Measurements from ENCODE around the gene HEPHL1. TPM values are rescaled to one million over a fixed set of nuclear protein-coding genes. Genes with fewer than 3 reads are reported as not detected.

HEPHL1 gene, protein sequence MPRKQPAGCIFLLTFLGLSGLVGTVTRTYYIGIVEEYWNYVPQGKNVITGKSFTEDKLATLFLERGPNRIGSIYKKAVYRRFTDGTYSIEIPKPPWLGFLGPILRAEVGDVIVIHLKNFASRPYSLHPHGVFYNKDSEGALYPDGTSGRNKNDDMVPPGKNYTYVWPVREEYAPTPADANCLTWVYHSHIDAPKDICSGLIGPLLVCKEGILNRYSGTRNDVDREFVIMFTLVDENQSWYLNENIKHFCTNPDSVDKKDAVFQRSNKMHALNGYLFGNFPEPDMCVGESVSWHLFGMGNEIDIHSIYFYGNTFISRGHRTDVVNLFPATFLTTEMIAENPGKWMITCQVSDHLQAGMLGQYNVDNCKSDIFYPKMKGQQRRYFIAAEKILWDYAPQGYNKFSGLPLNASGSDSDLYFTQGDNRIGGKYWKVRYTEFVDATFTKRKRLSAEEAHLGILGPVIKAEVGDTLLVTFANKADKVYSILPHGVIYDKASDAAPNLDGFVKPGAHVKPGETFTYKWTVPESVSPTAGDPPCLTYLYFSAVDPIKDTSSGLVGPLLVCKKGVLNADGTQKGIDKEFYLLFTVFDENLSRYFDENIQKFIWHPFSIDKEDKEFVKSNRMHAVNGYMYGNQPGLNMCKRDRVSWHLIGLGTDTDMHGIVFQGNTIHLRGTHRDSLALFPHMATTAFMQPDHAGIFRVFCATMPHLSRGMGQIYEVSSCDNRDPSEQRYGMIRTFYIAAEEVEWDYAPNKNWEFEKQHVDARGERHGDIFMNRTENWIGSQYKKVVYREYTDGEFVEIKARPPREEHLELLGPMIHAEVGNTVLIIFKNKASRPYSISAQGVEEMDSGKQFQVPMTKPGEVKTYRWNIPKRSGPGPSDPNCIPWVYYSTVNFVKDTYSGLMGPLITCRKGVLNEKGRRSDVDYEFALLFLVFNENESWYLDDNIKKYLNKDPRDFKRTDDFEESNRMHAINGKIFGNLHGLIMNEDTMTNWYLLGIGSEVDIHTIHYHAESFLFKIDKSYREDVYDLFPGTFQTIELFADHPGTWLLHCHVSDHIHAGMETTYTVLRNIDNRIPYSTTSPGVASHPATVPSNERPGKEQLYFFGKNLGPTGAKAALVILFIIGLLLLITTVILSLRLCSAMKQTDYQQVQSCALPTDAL
- total RNA-seq (2014; rRNA removed; shearing (Covaris generic)) = not detected in 2 replicates

DNA sequence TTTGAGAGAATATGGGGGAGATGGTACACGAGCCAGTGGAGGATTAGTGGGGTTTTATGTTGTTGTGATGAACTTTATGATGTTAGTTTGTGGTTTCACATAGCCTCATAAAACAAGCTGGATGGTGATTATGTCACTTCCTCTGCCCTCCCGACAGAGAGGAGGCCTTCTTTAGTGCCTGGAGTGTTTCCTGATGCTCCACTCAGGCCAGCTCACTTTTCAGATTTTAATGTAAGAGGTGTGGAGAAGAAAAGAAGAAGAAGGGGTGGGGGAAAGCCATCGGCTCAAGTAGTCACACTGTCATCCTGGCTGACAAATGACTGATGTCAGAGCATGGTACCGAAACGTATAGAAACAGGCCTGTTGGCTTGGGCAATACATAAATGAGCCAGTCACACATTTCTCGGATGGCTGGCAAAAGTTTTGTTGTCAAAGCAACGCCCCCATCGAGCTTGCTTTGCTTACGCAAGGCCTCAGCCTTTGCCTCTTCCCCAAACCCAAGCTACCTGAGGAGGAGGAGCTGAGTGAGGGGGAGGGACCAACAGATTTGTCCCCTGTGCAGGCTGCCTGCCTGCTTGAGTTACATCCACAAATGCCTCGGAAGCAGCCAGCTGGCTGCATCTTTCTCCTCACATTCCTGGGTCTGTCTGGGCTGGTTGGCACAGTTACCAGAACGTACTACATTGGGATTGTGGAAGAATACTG, at the start of gene HEPHL1:
HEPHL1 (plus strand) TSS at position 578 of the 705 bp plus-strand sequence; CDS start at position 593, 15 bp downstream.

DNA sequence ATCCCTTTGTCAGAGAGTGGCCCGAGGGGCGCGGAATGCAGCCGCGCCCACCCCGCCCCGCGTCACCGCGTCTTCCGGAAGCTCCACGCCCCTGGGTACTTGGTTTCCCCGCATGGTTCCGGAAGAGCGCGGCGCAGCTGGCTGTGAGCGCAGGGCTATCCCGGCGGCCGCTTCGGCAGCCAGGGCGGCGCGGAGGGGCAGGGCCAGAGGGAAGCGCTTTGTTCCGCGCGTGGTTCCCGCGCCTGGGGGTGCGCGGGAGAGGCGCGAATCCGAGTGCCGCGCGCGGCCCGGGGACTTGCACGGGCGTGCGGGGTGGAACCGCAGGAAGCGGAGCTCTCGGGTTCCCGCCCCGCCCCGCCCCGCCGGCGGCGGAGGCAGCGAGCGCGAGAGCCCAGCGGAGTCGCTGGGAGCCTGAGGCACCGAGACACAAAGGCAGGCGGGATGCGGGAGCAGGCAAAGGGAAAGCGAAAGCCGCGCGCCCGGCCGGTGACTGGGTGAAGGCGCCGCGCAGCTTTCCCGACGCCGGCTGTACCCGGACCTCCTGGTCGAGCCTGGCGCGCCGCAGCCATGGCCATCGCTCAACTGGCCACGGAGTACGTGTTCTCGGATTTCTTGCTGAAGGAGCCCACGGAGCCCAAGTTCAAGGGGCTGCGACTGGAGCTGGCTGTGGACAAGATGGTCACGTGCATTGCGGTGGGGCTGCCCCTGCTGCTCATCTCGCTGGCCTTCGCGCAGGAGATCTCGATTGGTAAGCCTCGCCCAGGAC, 107.8 kb downstream of the HEPHL1 start, which contains the start of gene PANX1:
PANX1 (plus strand) TSS at position 96 of the 766 bp plus-strand sequence; CDS start at position 568, 472 bp downstream.

Small RNA genes lying within 50 kb of the gene (small RNA-seq; reads per million reads assigned to genes)
- not detected for gene AP002795.1

Other genes starting within 250 kb of the HEPHL1 start
- gene MED17, start 237.1 kb upstream of the HEPHL1 start, total RNA-seq (2014; rRNA removed; shearing (Covaris generic)) = 42.4 and 46.8 TPM in 2 replicates
- gene VSTM5, start 170.7 kb upstream of the HEPHL1 start, total RNA-seq (2014; rRNA removed; shearing (Covaris generic)) = not detected in 2 replicates
- gene PANX1, start 107.5 kb downstream of the HEPHL1 start, total RNA-seq (2014; rRNA removed; shearing (Covaris generic)) = 14.1 and 18.6 TPM in 2 replicates